Common myeloid progenitor, CD34-positive (primary cell): ENCODE results near the gene EFNA1.
A peak's percentile ranks its signal among the peaks of the same experiment; 100 is the strongest.

Source experiments
- CTCF ChIA-PET: fragments of 350-600 bp; sonication (Branson Sonifier 250); formaldehyde crosslinking; loops from one replicate; lab custom pipeline; 2021; ENCODE audit warnings: antibody characterized with exemption; lab: Charles Lee
- POLR2A ChIA-PET: fragments of 350-600 bp; sonication (Branson Sonifier 250); formaldehyde crosslinking; loops from one replicate; lab custom pipeline; 2021; ENCODE audit warnings: antibody characterized with exemption; lab: Charles Lee
- DNase-seq, 3 donors: peaks; one replicate each; pipeline versions ENCODE4 v3.0.0 to v3.0.0-alpha.2; 2013
- H3K27ac ChIP-seq, 2 experiments: 1 replicate in 1 of 2; 2 replicates in 1 of 2; pipeline ENCODE4 v1.7.0; 2013; ENCODE audit warnings: inconsistent platforms in 2 of 2, low read length in 2 of 2, mild to moderate bottlenecking in 2 of 2, low read depth in 1 of 2, moderate library complexity in 1 of 2; ENCODE audit not compliant: severe bottlenecking in 2 of 2, insufficient read depth in 1 of 2, poor library complexity in 1 of 2
- H3K27me3 ChIP-seq, 5 experiments: replicated peaks in 2 of 5; 1 replicate in 3 of 5; 2 replicates in 2 of 5; pipeline versions ENCODE4 v1.6.1 to v1.7.0; 2013; ENCODE audit warnings: low read length in 4 of 5, mild to moderate bottlenecking in 2 of 5, moderate library complexity in 2 of 5, inconsistent platforms in 1 of 5; ENCODE audit not compliant: insufficient read depth in 5 of 5, control insufficient read depth in 4 of 5
- H3K36me3 ChIP-seq, 4 experiments: 1 replicate in 2 of 4; 2 replicates in 2 of 4; pipeline versions ENCODE4 v1.6.1 to v1.7.0; 2013; ENCODE audit warnings: low read length in 3 of 4, control low read depth in 1 of 4, mild to moderate bottlenecking in 1 of 4; ENCODE audit not compliant: control insufficient read depth in 4 of 4, insufficient read depth in 4 of 4
- H3K4me1 ChIP-seq, 4 experiments: 1 replicate in 3 of 4; 2 replicates in 1 of 4; pipeline versions ENCODE4 v1.6.1 to v1.7.1; 2013; ENCODE audit warnings: low read length in 3 of 4, mild to moderate bottlenecking in 3 of 4, control low read depth in 1 of 4, inconsistent platforms in 1 of 4, moderate library complexity in 1 of 4; ENCODE audit not compliant: control insufficient read depth in 4 of 4, insufficient read depth in 4 of 4; ENCODE audit errors: control extremely low read depth in 1 of 4
- H3K4me3 ChIP-seq, 7 experiments: 1 replicate in 4 of 7; 2 replicates in 3 of 7; pipeline versions ENCODE4 v1.5.1 to v1.7.0; 2013; ENCODE audit warnings: mild to moderate bottlenecking in 7 of 7, low read length in 6 of 7, moderate library complexity in 6 of 7, inconsistent platforms in 2 of 7, low read depth in 2 of 7, control low read depth in 1 of 7; ENCODE audit not compliant: insufficient read depth in 4 of 7, control insufficient read depth in 1 of 7; ENCODE audit errors: extremely low read depth in 1 of 7
- H3K9me3 ChIP-seq, 5 experiments: 1 replicate in 4 of 5; 2 replicates in 1 of 5; pipeline versions ENCODE4 v1.6.1 to v1.7.1; 2013; ENCODE audit warnings: low read length in 4 of 5, mild to moderate bottlenecking in 2 of 5, inconsistent platforms in 1 of 5, low read depth in 1 of 5, moderate library complexity in 1 of 5; ENCODE audit not compliant: control insufficient read depth in 4 of 5, insufficient read depth in 2 of 5; ENCODE audit errors: control extremely low read depth in 1 of 5
- WGBS: methylation state at CpG from one replicate; pipeline ENCODE4 v1.1.5; 2013; ENCODE audit not compliant: insufficient coverage; 5-methylcytosine and 5-hydroxymethylcytosine counted together

Gene EFNA1

DNA sequence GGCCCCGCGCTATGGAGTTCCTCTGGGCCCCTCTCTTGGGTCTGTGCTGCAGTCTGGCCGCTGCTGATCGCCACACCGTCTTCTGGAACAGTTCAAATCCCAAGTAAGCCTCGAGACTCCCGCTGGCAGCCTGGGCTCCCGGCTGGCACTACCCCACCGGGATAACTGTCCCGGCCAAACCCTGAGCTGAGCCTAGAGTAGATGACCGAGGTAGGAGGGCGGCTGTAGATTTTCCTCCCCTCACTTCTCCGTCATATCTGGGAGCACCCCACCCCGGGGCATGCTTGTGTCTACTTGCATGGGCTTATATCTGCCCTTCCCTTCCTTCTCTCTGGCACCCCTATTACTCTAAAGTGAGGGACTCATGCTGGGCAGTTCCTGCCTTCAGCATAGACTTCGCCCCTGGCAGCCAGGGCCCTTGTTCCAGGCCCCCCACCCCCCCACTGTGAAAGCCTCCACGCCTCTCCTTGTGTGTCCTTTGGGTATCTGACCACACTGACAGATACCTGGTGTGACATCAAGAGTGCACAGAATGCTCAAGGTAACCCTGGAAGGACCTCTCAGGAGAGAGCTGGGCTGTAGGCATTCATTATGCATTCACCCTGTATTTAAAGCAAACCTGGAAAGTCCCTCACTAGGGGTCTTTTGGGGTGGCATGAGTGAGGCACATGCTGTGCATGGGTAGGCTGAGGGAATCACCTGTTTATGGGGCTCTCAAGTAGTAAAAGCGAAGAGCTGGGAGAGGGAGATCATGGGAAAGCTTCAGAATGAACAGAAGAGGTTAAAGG lies 485 bp downstream of the EFNA1 start:
- H3K27ac ChIP-seq: peak overlapping the region in 1 of 2 experiments; percentile 78
- H3K27me3 ChIP-seq: peaks cover 0 to 9% (median 3%) of the 10 kb centered on the region in 5 experiments
- CTCF ChIA-PET: interaction anchor here (1.0 to 8.6 kb wide), 9 partner anchors 9 to 44 kb away, joined by 3 to 52 read pairs (median 11); partner anchors contain the start of gene KRTCAP2

DNA sequence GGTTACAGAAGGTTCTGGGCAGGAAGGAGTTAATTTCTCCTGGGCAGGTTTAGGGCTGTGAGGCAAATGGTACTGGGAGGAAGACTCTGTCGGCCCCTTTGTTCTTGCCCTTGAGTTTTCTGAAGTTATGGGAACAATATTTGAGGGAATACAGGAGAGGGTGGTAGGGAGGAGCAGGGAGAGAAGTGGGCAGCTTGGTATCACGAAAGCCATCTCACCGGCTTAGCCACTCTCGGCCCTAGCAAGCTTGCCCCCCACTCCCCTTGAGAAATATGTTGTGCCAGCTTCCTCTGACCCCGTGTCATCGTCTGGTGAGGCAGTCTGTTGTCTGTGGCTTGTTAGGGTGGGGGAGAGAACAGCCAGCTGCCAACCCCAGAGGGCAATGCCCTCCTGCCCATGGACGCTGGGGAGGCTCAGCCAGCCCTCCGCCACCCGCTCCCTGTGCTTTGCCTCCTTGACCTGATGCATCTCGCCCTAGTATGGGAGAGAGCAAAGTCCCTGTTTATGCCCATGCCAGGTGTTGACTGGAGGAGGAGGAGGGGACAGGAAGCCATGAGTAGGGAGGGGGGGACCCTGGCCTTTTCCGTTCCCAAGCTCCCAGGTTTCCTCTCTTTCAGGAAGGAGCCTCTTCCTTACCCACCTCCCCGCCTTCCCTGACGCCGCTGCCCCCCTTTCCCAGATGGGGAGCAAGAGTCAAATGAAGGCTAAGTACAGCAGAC lies 1.2 kb downstream of the EFNA1 start:
- peaks cover 9 to 54% (median 49%) of the 10 kb centered on the region in 4 experiments for H3K4me1 ChIP-seq
- WGBS: 6% methylated on average over 5 of the region's 14 CpGs
- no peaks in the 10 kb centered on the region for H3K9me3 ChIP-seq
- H3K4me3 ChIP-seq: peak overlapping the region; percentile 2 to 89 (median 82)
- ChIA-PET POLR2A (interaction anchor here (0.8 to 0.9 kb wide), 2 partner anchors 8 to 37 kb away, joined by 3 to 4 read pairs; no protein-coding TSS in a partner anchor), CTCF (interaction anchor here (1.0 to 8.6 kb wide), 9 partner anchors 8 to 44 kb away, joined by 3 to 52 read pairs (median 11); partner anchors contain the start of gene KRTCAP2)
- peak overlapping the region in 1 of 2 experiments; percentile 78 for H3K27ac ChIP-seq
- DNase-seq: peak in 1 of 3 donors; percentile 42
- H3K36me3 ChIP-seq: peaks cover 0 to 23% (median 12%) of the 10 kb centered on the region in 4 experiments
- peaks cover 0 to 9% (median 3%) of the 10 kb centered on the region in 5 experiments for H3K27me3 ChIP-seq

More for the DNA sequence above, 485 bp downstream of the EFNA1 start:
- DNase-seq: peak in 1 of 3 donors; percentile 37
- WGBS: 3% methylated on average over 15 of the region's 17 CpGs
- Histone ChIP-seq H3K9me3 (no peaks in the 10 kb centered on the region), H3K4me3 (peak overlapping the region; percentile 47 to 89 (median 82)), H3K36me3 (peaks cover 0 to 15% (median 10%) of the 10 kb centered on the region in 4 experiments), H3K4me1 (peaks cover 9 to 54% (median 49%) of the 10 kb centered on the region in 4 experiments)
- POLR2A ChIA-PET: interaction anchor here (0.8 kb wide), 1 partner anchor 36 kb away, joined by 4 read pairs; no protein-coding TSS in a partner anchor

DNA sequence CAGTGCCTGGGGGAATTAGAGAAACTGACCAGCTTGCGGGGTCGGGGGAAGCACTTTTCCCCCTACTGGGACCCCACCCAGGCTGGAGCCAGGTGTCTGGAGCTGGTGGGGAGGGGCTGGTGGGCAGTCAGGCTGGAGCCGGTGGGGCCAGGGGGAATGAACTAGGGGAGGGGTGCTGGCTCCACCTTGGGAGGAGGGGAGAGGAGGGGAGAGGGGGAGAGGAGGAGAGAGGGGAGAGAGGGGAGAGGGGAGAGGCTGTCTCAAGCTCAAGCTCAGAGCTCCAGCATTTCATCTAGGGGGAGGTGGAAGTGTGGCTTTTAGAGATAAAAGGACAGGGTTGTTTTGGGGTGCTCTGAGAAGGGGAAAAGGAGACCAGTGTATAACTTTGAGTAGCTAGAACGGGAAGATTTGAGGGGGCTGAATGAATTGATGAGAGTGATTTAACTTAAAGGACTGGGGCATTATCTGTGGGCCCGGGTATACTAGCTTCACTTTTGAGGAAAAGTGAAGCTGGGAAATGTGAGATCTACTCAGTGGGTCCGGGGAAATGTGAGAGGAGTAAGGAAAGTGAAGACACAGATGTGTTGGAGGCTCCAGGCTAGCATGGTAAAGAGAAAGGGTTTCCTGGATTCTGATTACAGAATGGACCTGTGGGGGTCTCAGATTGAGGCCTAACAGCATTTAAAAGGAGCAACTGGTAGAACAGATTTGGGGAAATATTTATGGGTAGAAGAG lies 2.8 kb downstream of the EFNA1 start:
- Histone ChIP-seq H3K27me3 (peaks cover 0 to 6% (median 3%) of the 10 kb centered on the region in 5 experiments), H3K36me3 (peaks cover 0 to 31% (median 18%) of the 10 kb centered on the region in 4 experiments), H3K4me3 (peak overlapping the region in 6 of 7 experiments; percentile 73 to 89 (median 84)), H3K9me3 (no peaks in the 10 kb centered on the region), H3K4me1 (peaks cover 10 to 68% (median 62%) of the 10 kb centered on the region in 4 experiments), H3K27ac (peak overlapping the region in 1 of 2 experiments; percentile 78)
- WGBS: 11% methylated on average over 4 of the region's 6 CpGs
- DNase-seq: peak in 2 of 3 donors; percentile 45 to 64
- POLR2A ChIA-PET: interaction anchor here (0.9 to 2.0 kb wide), 2 partner anchors 37 to 67 kb away, joined by 3 to 8 read pairs; no protein-coding TSS in a partner anchor
- CTCF ChIA-PET: interaction anchor here (1.1 to 8.6 kb wide), 11 partner anchors 9 to 120 kb away, joined by 3 to 52 read pairs (median 7); partner anchors contain the start of gene KRTCAP2

DNA sequence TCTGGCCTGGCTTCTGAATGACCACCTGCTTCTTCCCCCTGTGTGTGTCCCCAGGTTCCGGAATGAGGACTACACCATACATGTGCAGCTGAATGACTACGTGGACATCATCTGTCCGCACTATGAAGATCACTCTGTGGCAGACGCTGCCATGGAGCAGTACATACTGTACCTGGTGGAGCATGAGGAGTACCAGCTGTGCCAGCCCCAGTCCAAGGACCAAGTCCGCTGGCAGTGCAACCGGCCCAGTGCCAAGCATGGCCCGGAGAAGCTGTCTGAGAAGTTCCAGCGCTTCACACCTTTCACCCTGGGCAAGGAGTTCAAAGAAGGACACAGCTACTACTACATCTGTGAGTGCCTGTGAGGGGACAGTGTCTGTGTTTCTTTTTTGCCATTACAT lies 3.6 kb downstream of the EFNA1 start:
- Histone ChIP-seq H3K9me3 (no peaks in the 10 kb centered on the region), H3K27ac (no peak overlapping the region), H3K4me1 (peaks cover 10 to 64% (median 62%) of the 10 kb centered on the region in 4 experiments), H3K36me3 (peaks cover 0 to 31% (median 18%) of the 10 kb centered on the region in 4 experiments), H3K27me3 (peaks cover 0 to 5% (median 0%) of the 10 kb centered on the region in 5 experiments), H3K4me3 (no peak overlapping the region)
- ChIA-PET CTCF (interaction anchor here (1.1 to 8.6 kb wide), 6 partner anchors 10 to 62 kb away, joined by 3 to 52 read pairs (median 6); no protein-coding TSS in a partner anchor), POLR2A (interaction anchor here (0.9 to 2.0 kb wide), 2 partner anchors 36 to 68 kb away, joined by 3 to 8 read pairs; no protein-coding TSS in a partner anchor)
- no peak for DNase-seq
- 96% methylated on average over 8 of the region's 8 CpGs for WGBS

DNA sequence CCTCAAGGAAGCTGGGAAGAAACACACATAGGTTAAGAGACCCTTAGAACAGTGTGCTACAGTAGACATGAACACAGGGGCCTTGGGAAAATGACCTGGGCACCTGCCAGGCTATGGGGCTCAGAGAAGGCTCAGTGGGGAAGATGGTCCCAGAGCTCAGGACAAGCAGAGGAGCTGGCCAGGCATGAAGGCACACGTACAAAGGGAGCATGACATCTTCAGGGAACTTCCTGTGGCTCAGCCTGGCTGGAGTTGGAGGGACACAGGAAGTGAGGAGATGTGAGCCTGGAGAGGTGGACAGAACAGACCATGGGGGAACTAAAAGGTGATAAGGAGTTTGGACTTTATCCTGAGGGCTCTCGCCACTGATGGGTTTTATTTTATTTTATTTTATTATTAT lies 4.2 kb downstream of the EFNA1 start:
- WGBS: 88% methylated on average over 1 of the region's 2 CpGs
- Histone ChIP-seq H3K27me3 (peaks cover 0 to 5% (median 0%) of the 10 kb centered on the region in 5 experiments), H3K36me3 (peaks cover 0 to 31% (median 18%) of the 10 kb centered on the region in 4 experiments), H3K9me3 (no peaks in the 10 kb centered on the region), H3K27ac (no peak overlapping the region), H3K4me1 (peaks cover 12 to 62% (median 60%) of the 10 kb centered on the region in 4 experiments), H3K4me3 (no peak overlapping the region)
- no peak for DNase-seq
- CTCF ChIA-PET: interaction anchor here (0.8 to 8.6 kb wide), 6 partner anchors 11 to 43 kb away, joined by 3 to 52 read pairs (median 6); no protein-coding TSS in a partner anchor
- POLR2A ChIA-PET: no interaction called here

DNA sequence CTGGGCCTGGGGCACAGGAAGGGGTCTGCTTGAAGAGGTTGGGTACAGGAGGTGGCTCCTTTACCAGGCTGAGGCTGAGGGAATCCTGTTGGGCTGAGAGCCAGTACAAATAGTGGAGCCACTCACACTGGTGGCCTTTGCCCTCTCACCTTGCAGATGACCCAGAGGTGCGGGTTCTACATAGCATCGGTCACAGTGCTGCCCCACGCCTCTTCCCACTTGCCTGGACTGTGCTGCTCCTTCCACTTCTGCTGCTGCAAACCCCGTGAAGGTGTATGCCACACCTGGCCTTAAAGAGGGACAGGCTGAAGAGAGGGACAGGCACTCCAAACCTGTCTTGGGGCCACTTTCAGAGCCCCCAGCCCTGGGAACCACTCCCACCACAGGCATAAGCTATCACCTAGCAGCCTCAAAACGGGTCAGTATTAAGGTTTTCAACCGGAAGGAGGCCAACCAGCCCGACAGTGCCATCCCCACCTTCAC lies 6.2 kb downstream of the EFNA1 start:
- ChIA-PET CTCF (interaction anchor here (0.7 to 6.6 kb wide), 9 partner anchors 10 to 45 kb away, joined by 3 to 49 read pairs (median 8); partner anchors contain the start of genes KRTCAP2 and TRIM46), POLR2A (no interaction called here)
- Histone ChIP-seq H3K27me3 (no peaks in the 10 kb centered on the region), H3K27ac (peak overlapping the region in 1 of 2 experiments; percentile 20), H3K9me3 (no peaks in the 10 kb centered on the region), H3K4me1 (peaks cover 14 to 58% (median 53%) of the 10 kb centered on the region in 4 experiments), H3K4me3 (no peak overlapping the region), H3K36me3 (peaks cover 3 to 38% (median 21%) of the 10 kb centered on the region in 4 experiments)
- WGBS: 97% methylated on average over 4 of the region's 7 CpGs
- no peak for DNase-seq
